Motor neuron (in vitro differentiated cells): ENCODE results near the gene EBPL. TPM values are rescaled to one million over a fixed set of nuclear protein-coding genes. Genes with fewer than 3 reads are reported as not detected.

Experiments used
- ATAC-seq, 8 experiments: fragments of 200-7000 bp; cut with Tn5 transposase; replicated peaks in 6 of 8; 2 replicates each; pipeline ENCODE4 v1.8.0; 2021; ENCODE audit warnings: mild to moderate bottlenecking in 8 of 8, moderate library complexity in 8 of 8
- H3K27ac ChIP-seq, 2 donors: fragments of 250-450 bp; sonication (Bioruptor Pico); 2 replicates each; pipeline ENCODE4 v1.9.0; 2021; ENCODE audit warnings: antibody characterized with exemption in 2 of 2, mild to moderate bottlenecking in 2 of 2, moderate library complexity in 1 of 2
- H3K4me1 ChIP-seq, 2 donors: fragments of 250-450 bp; sonication (Bioruptor Pico); replicated peaks in 1 of 2; 2 replicates each; pipeline ENCODE4 v1.6.1; 2021; ENCODE audit warnings: antibody characterized with exemption in 2 of 2, mild to moderate bottlenecking in 2 of 2, moderate library complexity in 1 of 2
- H3K4me3 ChIP-seq, 5 donors: fragments of 250-450 bp; sonication (Bioruptor Pico); 2 replicates each; pipeline ENCODE4 v1.9.0; 2021; ENCODE audit warnings: antibody characterized with exemption in 5 of 5, mild to moderate bottlenecking in 5 of 5, moderate library complexity in 4 of 5
- WGBS, 10 experiments: fragments of 450-650 bp; shearing (Covaris generic); methylation state at CpG; one replicate each; pipeline ENCODE4 v1.0.0; 2022; 5-methylcytosine and 5-hydroxymethylcytosine counted together
- in situ Hi-C, 9 experiments: fragments of 400-800 bp; cut with MboI; loops; one replicate each; pipeline ENCODE4 v1.15.0; 2021; ENCODE audit warnings: low sequenced_read_pairs in 9 of 9, low pct_unique_long_range_greater_than_20kb in 2 of 9; ENCODE audit not compliant: unreplicated experiment in 9 of 9
- total RNA-seq, 8 experiments: library from RNA; unstranded; fragments of 300-600 nt; gene quantifications; 2 replicates each; pipeline versions ENCODE4 v1.2.3 to v1.2.4, GENCODE V29; 2022

Gene EBPL
- total RNA-seq, 8 experiments from 2014 or later = 17.7 to 50.3 (median 26.0) TPM

- WGBS, 10 experiments = 0 to 100% (median 91%) methylated on average over 1 to 4 of the region's 4 CpGs; no CpG with 5 or more reads in 4 of the 10 experiments
- Histone ChIP-seq H3K27ac (no peak overlapping the region), H3K4me1 (no peaks in the 10 kb centered on the region), H3K4me3 (no peak overlapping the region)
- peak in 3 of 8 experiments; percentile 94 to 99 (median 98) for ATAC-seq
- in situ Hi-C loops = no loop called here
Observed at GRCh38 chr13:49641801-49642291, 49.4 kb downstream of the EBPL start.

GRCh38 chr13:49638744-49639072 is 52.6 kb downstream of the EBPL start:
- ATAC-seq = no peak
- no peaks in the 10 kb centered on the region for H3K4me1 ChIP-seq
- 100% methylated on average over 1 to 2 of the region's 2 CpGs; no CpG with 5 or more reads in 8 of the 10 experiments for WGBS, 10 experiments

GRCh38 chr13:49638030-49638743 is 53.1 kb downstream of the EBPL start:
- H3K4me1 ChIP-seq = no peaks in the 10 kb centered on the region
- no peak overlapping the region for H3K27ac ChIP-seq
- 42 to 100% (median 80%) methylated on average over 1 to 4 of the region's 4 CpGs; no CpG with 5 or more reads in 3 of the 10 experiments for WGBS, 10 experiments
- H3K4me3 ChIP-seq = no peak overlapping the region
- in situ Hi-C loops = no loop called here
- ATAC-seq = no peak

More at GRCh38 chr13:49638744-49639072, 52.6 kb downstream of the EBPL start:
- Histone ChIP-seq H3K4me3 (no peak overlapping the region), H3K27ac (no peak overlapping the region)
- in situ Hi-C loops = no loop called here

- H3K4me1 ChIP-seq = no peaks in the 10 kb centered on the region
- H3K4me3 ChIP-seq = no peak overlapping the region
- ATAC-seq = no peak
- in situ Hi-C loops = no loop called here
- WGBS, 10 experiments = 78 to 100% (median 95%) methylated on average over 1 to 5 of the region's 5 CpGs; no CpG with 5 or more reads in 3 of the 10 experiments
- H3K27ac ChIP-seq = no peak overlapping the region
Observed at GRCh38 chr13:49636705-49637104, 54.6 kb downstream of the EBPL start.

GRCh38 chr13:49635599-49636433 is 55.5 kb downstream of the EBPL start:
- WGBS, 10 experiments = 11 to 86% (median 63%) methylated on average over 1 to 6 of the region's 10 CpGs
- peak in 1 of 8 experiments; percentile 49 for ATAC-seq
- in situ Hi-C loops = no loop called here
- Histone ChIP-seq H3K27ac (no peak overlapping the region), H3K4me3 (no peak overlapping the region), H3K4me1 (no peaks in the 10 kb centered on the region)

GRCh38 chr13:49633710-49634109 is 57.6 kb downstream of the EBPL start:
- H3K4me3 ChIP-seq = no peak overlapping the region
- H3K4me1 ChIP-seq = no peaks in the 10 kb centered on the region
- in situ Hi-C loops = no loop called here
- WGBS, 10 experiments = 67 to 100% (median 90%) methylated on average over 1 to 4 of the region's 4 CpGs; no CpG with 5 or more reads in 3 of the 10 experiments
- H3K27ac ChIP-seq = no peak overlapping the region
- no peak for ATAC-seq

- in situ Hi-C loops = no loop called here
- H3K4me3 ChIP-seq = no peak overlapping the region
- 51 to 98% (median 85%) methylated on average over 1 to 5 of the region's 5 CpGs for WGBS, 10 experiments
- no peak for ATAC-seq
- no peak overlapping the region for H3K27ac ChIP-seq
- no peaks in the 10 kb centered on the region for H3K4me1 ChIP-seq
Observed at GRCh38 chr13:49632156-49632555, 59.1 kb downstream of the EBPL start.

- WGBS, 10 experiments = 53 to 87% (median 80%) methylated on average over 1 to 5 of the region's 16 CpGs; no CpG with 5 or more reads in 5 of the 10 experiments
- ATAC-seq = no peak
- in situ Hi-C loops = no loop called here
- H3K27ac ChIP-seq = no peak overlapping the region
- no peaks in the 10 kb centered on the region for H3K4me1 ChIP-seq
- H3K4me3 ChIP-seq = no peak overlapping the region
Observed at GRCh38 chr13:49630580-49630979, 60.7 kb downstream of the EBPL start.

- in situ Hi-C loops = no loop called here
- Histone ChIP-seq H3K4me3 (no peak overlapping the region), H3K27ac (no peak overlapping the region), H3K4me1 (no peaks in the 10 kb centered on the region)
- no peak for ATAC-seq
- 59 to 100% (median 92%) methylated on average over 1 to 4 of the region's 4 CpGs; no CpG with 5 or more reads in 2 of the 10 experiments for WGBS, 10 experiments
Observed at GRCh38 chr13:49629947-49630346, 61.3 kb downstream of the EBPL start.

GRCh38 chr13:49629196-49629938 is 61.9 kb downstream of the EBPL start:
- no peak overlapping the region for H3K4me3 ChIP-seq
- in situ Hi-C loops = no loop called here
- H3K4me1 ChIP-seq = no peaks in the 10 kb centered on the region
- no peak for ATAC-seq
- 50 to 100% (median 81%) methylated on average over 2 to 8 of the region's 8 CpGs for WGBS, 10 experiments
- no peak overlapping the region for H3K27ac ChIP-seq

- no peak within 1 kb of the TSS for H3K4me3 ChIP-seq
- peak in 7 of 8 experiments; percentile 30 to 76 (median 58) for ATAC-seq
- no peak within 1 kb of the TSS for H3K27ac ChIP-seq
- in situ Hi-C loops = no loop called here
- WGBS, 10 experiments = 33 to 100% (median 75%) methylated on average over 1 to 12 of the region's 17 CpGs; no CpG with 5 or more reads in 3 of the 10 experiments
- H3K4me1 ChIP-seq = no peaks in the 10 kb centered on the region
Observed at GRCh38 chr13:49627831-49628652, 63.2 kb downstream of the EBPL start, which contains the start of gene ARL11. ARL11 (plus strand) TSS chr13:49628507; CDS start chr13:49630448, 1,941 bp downstream.
